GM12892 (cell line): Measurements from ENCODE around the gene GALP.
"Not testable (repeated sequence)": the region's sequence is repeated elsewhere in the genome, so short reads cannot be mapped to it uniquely, and the experiment has no call there.

Source experiments
- DNase-seq: peaks from one replicate; pipeline ENCODE4 v3.0.0; 2011; ENCODE audit not compliant: insufficient read length
- FAIRE-seq: peaks from 2 replicates; lab custom pipeline; 2011; peaks lifted over from hg19 to GRCh38; lab: Jason Lieb, UNC
- POLR2A ChIP-seq: IDR thresholded peaks from 2 replicates; pipeline ENCODE4 v1.6.1; 2011; ENCODE audit warnings: low read depth, low read length, control low read depth
- POLR2AphosphoS5 ChIP-seq: IDR thresholded peaks from 2 replicates; pipeline ENCODE4 v1.6.1; 2011; ENCODE audit warnings: low read depth, low read length, control low read depth
- TAF1 ChIP-seq: IDR thresholded peaks from 2 replicates; pipeline ENCODE4 v1.6.1; 2011; ENCODE audit warnings: low read depth, mild to moderate bottlenecking, control low read depth, low read length, borderline replicate concordance

The GALP gene

DNA sequence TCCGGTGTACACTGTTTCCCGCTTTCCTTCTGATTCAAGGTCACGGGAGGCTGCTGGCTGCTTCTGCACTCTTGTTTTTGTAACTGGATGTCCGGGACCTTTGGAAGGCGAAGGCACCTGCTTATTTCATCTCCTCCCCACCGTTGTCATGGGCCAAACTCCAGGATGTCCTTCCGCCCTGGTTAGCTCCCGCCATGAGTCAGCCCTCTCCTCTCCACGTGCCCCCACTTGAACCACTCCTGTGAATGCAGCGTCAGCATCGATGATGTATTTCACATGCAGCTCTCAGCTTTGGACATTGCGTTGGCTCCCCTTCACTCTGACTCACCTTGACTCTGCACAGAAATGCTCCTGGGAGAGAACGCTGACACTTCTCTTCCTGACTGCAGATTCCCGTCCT, 5.5 kb upstream of the GALP start:
- FAIRE-seq (no peak), DNase-seq (no peak)
- TF ChIP-seq POLR2AphosphoS5 = no peak
- no peak for TF ChIP-seq POLR2A
- no peak for TF ChIP-seq TAF1

DNA sequence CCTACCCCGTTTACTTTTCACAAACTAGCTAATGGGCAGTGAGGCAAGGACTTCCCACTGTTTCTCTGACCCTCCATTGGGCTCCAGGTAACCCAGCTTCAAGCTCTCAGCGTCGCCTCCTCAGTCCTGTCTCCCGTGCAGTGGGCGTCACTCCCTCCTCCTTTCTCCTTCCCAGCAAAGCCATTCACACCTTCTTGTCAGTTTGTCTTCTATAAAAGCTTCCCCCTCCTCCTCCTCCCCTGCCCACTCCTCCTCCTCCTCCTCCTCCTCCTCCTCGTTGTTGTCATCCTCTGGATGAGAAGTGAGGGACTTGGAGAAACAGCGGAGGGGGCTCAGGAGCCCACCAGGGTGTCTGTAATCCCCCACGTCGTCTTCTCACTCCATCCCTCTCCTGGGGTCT, 1.7 kb upstream of the GALP start:
- DNase-seq (no peak), FAIRE-seq (no peak)
- TF ChIP-seq POLR2AphosphoS5 = no peak
- TF ChIP-seq POLR2A = no peak

- no peak for TF ChIP-seq POLR2AphosphoS5
- no peak for TF ChIP-seq TAF1
- no peak for TF ChIP-seq POLR2A
- no peak for FAIRE-seq
- DNase-seq = no peak
Measured at GRCh38 chr19:56174550-56174949, 1.3 kb upstream of the GALP start.

DNA sequence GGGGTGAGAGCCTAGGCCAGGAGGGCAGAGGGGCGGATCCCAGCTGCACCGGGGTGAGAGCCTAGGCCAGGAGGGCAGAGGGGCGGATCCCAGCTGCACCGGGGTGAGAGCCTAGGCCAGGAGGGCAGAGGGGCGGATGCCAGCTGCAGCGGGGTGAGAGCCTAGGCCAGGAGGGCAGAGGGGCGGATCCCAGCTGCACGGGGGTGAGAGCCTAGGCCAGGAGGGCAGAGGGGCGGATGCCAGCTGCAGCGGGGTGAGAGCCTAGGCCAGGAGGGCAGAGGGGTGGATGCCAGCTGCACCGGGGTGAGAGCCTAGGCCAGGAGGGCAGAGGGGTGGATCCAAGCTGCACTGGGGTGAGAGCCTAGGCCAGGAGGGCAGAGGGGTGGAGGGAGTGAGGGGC, 502 bp downstream of the GALP start:
- DNase-seq, FAIRE-seq: not testable (repeated sequence)

DNA sequence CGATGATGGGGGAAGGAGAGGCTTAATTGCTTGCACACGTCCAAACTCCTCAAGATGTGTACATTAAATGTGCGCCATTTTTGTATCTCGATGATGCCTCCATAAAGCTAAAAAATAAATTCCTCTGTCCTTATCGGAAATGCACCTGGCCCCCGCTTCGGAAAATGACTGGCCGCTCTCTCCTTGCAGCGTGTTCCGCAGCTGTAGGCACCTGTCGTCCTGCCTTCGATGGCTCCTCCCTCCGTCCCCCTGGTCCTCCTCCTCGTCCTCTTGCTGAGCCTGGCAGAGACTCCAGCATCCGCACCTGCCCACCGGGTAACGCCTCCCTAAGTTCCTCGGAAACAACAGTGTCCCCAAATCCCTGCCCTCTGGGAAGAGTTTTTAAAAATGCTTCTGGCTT, 1.1 kb downstream of the GALP start:
- TF ChIP-seq TAF1 = no peak
- DNase-seq = no peak
- no peak for FAIRE-seq

DNA sequence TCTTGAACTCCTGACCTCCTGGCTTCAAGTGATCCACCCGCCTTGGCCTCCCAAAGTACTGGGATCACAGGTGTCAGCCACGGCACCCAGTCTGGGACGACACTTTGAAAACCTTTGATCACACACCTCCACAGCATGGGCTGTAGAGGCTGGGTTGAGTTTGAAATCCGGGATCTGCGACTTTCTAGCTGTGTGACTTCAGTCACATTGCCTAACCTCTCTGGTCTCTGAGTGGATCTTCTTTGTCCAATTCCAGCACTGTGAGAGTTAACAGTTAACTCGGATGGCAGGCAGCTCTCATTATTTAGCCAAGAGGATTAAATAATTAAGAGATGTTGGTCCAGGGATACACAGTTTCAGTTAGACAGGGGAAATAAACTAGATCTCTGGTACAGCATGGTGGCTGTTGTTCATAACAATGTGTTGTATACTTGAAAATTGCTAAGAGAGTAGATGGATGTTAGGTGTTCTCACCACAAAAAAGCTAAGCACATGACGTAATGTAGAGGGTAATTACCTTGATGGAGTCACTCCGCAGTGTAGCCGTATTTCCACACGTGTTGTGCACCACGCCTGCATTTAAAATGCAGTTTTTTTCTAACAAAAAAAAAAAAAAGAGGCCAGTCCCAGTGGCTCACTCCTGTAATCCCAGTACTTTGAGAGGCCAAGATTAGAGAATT, 1.9 kb downstream of the GALP start:
- DNase-seq = no peak
- FAIRE-seq = no peak
- TF ChIP-seq TAF1 (no peak), POLR2A (no peak), POLR2AphosphoS5 (no peak)

GRCh38 chr19:56189785-56190184, 14.0 kb downstream of the GALP start:
- DNase-seq (no peak), FAIRE-seq (no peak)
- TF ChIP-seq POLR2AphosphoS5 = no peak
- TF ChIP-seq TAF1 = no peak
- no peak for TF ChIP-seq POLR2A

GRCh38 chr19:56191115-56191514, 15.3 kb downstream of the GALP start:
- DNase-seq = no peak
- no peak for FAIRE-seq
- no peak for TF ChIP-seq TAF1
- no peak for TF ChIP-seq POLR2A

- DNase-seq (no peak), FAIRE-seq (no peak)
- TF ChIP-seq TAF1 (no peak), POLR2AphosphoS5 (no peak), POLR2A (no peak)
Measured at GRCh38 chr19:56191711-56192110, 15.9 kb downstream of the GALP start.

GRCh38 chr19:56193981-56194640, 18.3 kb downstream of the GALP start:
- FAIRE-seq (no peak), DNase-seq (no peak)
- TF ChIP-seq TAF1 = no peak
- TF ChIP-seq POLR2AphosphoS5 = no peak
- no peak for TF ChIP-seq POLR2A

DNA sequence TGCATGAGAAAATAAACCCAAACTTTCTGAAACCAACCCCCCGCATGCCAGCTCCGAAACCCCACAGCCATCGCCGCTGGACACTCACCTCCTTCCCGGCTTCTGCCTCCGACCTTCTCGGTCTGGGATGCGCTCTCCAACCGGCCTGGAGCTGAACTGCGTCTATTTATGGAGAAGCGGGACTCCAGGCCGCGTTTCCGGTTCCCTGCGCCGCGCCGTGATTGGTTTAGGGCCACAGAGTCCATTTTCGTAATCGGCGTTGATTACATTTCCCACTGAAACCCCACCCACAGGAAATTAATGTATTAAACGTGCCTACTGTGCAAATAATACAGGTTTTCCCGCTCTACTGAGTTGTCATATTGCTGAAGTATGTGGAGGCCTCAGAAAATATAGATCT, 21.8 kb downstream of the GALP start, which contains the start of gene ZSCAN5B:
Gene ZSCAN5B (minus strand): TSS at position 138 of the 400 bp plus-strand sequence. CDS start 4,731 bp downstream, outside the sequence.
- not testable (repeated sequence) for FAIRE-seq, DNase-seq

DNA sequence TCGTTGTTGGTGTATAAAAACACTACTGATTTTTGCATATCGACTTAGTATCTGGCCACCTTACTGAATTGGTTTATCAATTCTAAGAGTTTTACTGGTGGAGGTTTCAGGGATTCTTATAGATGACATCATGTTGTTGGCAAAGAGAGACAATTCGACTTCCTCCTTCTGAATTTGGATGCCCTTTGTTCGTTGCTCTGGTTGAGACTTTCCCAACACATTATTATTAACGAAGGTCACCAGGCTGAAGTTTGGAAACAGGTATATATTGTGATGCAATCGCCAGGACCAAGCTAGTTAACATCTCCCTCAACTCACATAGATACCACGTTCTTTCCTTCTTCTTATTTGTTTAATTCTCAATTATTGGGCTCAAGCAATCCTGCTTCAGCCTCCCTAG, 23.9 kb downstream of the GALP start:
- TF ChIP-seq POLR2A (no peak), TAF1 (no peak)
- no peak for DNase-seq
- no peak for FAIRE-seq

GRCh38 chr19:56201973-56202372, 26.2 kb downstream of the GALP start, which contains the start of gene ZSCAN5C:
Gene ZSCAN5C, plus strand, starts transcription at chr19:56202273. Its CDS starts 3,641 bp downstream, at chr19:56205914.
- DNase-seq (no peak), FAIRE-seq (no peak)
- TF ChIP-seq TAF1 (no peak), POLR2A (no peak), POLR2AphosphoS5 (no peak)

DNA sequence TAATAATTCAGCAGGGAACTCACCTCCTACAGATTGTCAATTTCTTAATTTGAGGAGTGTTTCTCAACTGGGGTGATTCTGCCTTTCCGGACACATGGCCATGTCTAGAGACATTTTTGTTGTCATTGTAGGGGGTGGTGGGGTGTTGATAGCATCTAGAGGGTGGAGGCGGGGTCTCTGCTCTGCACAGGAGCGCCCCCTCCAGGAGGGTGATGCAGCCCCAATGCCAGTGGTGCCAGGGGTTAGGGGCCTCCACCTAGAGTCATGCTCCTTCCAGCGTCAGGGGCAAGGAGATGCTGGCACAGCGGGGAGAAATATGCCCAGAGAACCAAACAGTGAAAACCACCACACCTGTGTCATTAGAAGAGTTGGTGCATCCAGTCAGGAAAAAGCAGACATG, 31.8 kb downstream of the GALP start:
- not testable (repeated sequence) for DNase-seq, FAIRE-seq
